ENCODE results near the gene SOX6.

DNA sequence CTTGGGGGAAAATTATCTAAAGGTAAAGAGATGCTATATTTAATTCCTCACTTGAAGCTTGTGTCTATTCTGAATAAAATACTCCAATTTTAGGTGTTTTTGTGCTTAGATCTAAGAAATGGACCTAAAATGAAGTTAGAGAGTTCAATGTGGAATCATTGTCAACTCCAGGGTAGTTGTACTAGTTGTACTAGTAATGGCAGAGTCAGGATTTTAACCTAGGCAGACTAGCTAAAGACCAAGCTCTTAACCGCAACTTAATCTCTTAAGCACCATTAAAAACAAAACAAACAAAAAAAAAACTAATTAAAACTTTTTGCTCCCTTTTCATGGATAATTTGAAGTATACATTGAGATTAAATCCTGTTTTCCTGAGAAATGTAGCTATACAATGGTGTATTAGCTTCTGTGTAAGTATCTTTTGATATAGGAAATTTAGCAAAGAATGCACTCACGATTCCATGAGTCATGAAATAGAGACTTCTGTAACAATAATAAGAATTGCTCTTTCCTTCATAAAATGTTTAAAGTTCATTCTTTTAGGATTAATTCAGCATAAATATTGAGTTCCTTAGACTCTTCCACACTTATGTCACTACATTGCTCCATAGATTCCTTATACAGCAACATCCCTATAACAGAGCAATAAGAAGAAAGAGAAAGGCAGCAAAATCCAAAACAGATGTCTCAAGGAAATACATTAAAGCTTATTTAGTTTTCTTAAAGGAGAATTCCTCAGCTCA lies 26.5 kb upstream of the SOX6 start:
- TF ChIP-seq, protein P1, sequence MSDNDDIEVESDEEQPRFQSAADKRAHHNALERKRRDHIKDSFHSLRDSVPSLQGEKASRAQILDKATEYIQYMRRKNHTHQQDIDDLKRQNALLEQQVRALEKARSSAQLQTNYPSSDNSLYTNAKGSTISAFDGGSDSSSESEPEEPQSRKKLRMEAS (IDR thresholded peaks at IDR 0.05; ENCODE audit: low read depth) = no peak
- TF ChIP-seq, protein P2, sequence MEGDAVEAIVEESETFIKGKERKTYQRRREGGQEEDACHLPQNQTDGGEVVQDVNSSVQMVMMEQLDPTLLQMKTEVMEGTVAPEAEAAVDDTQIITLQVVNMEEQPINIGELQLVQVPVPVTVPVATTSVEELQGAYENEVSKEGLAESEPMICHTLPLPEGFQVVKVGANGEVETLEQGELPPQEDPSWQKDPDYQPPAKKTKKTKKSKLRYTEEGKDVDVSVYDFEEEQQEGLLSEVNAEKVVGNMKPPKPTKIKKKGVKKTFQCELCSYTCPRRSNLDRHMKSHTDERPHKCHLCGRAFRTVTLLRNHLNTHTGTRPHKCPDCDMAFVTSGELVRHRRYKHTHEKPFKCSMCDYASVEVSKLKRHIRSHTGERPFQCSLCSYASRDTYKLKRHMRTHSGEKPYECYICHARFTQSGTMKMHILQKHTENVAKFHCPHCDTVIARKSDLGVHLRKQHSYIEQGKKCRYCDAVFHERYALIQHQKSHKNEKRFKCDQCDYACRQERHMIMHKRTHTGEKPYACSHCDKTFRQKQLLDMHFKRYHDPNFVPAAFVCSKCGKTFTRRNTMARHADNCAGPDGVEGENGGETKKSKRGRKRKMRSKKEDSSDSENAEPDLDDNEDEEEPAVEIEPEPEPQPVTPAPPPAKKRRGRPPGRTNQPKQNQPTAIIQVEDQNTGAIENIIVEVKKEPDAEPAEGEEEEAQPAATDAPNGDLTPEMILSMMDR (IDR thresholded peaks at IDR 0.05) = no peak
- TF ChIP-seq TAF1 (IDR thresholded peaks at IDR 0.05; ENCODE audit: borderline replicate concordance, low read depth, low read length) (no peak), POLR2AphosphoS5 (IDR thresholded peaks at IDR 0.05; ENCODE audit: low read depth, low read length) (no peak), SMC3 (IDR thresholded peaks at IDR 0.05; ENCODE audit: low read depth, low read length) (no peak), FOXJ3 (CRISPR knock-in tag; IDR thresholded peaks at IDR 0.05) (no peak), RFX5 (IDR thresholded peaks at IDR 0.05; ENCODE audit: low read length) (no peak)

Measured in SK-N-SH (cell line).